Fibroblast of villous mesenchyme (primary cell): ENCODE measurements around the gene CCDC92B. TPM values are rescaled to one million over a fixed set of nuclear protein-coding genes. Genes with fewer than 3 reads are reported as not detected.

Experiments
- DNase-seq: peaks from one replicate; pipeline ENCODE4 v3.0.0-alpha.2; 2010; ENCODE audit warnings: low read depth
- H3K4me3 ChIP-seq: 2 replicates; pipeline ENCODE4 v1.5.1; 2011; ENCODE audit warnings: low read depth, mild to moderate bottlenecking, low read length
- CTCF ChIP-seq: IDR thresholded peaks from 2 replicates; pipeline ENCODE4 v1.5.1; 2012; ENCODE audit warnings: low read depth, mild to moderate bottlenecking, low read length; ENCODE audit not compliant: insufficient read depth
- total RNA-seq: library from RNA; depleted of rRNA; stranded (reverse); fragments of >200 nt; gene quantifications from 2 replicates; pipeline ENCODE4 v1.2.3, GENCODE V29; 2012

Gene CCDC92B
- total RNA-seq, 1 donor, result not detected

GRCh38 chr17:2778489-2778888 is 29.0 kb upstream of the CCDC92B start:
- no peak for DNase-seq
- no peak for TF ChIP-seq CTCF
- H3K4me3 ChIP-seq, result no peak overlapping the region

- no peak for DNase-seq
- no peak overlapping the region for H3K4me3 ChIP-seq
- no peak for TF ChIP-seq CTCF
Measured at GRCh38 chr17:2777242-2777867, 27.9 kb upstream of the CCDC92B start.

GRCh38 chr17:2776589-2777241 is 27.3 kb upstream of the CCDC92B start:
- no peak for TF ChIP-seq CTCF
- DNase-seq, result no peak

GRCh38 chr17:2775206-2775605 is 25.8 kb upstream of the CCDC92B start:
- no peak overlapping the region for H3K4me3 ChIP-seq
- no peak for DNase-seq
- no peak for TF ChIP-seq CTCF

More at GRCh38 chr17:2776589-2777241, 27.3 kb upstream of the CCDC92B start:
- no peak overlapping the region for H3K4me3 ChIP-seq

- no peak for TF ChIP-seq CTCF
Measured at GRCh38 chr17:2770129-2770528, 20.7 kb upstream of the CCDC92B start.

GRCh38 chr17:2758870-2759269 is 9.4 kb upstream of the CCDC92B start:
- no peak for TF ChIP-seq CTCF
- no peak overlapping the region for H3K4me3 ChIP-seq
- no peak for DNase-seq

More at GRCh38 chr17:2770129-2770528, 20.7 kb upstream of the CCDC92B start:
- no peak overlapping the region for H3K4me3 ChIP-seq
- DNase-seq, result no peak
